Erythroblast (primary cell): ENCODE results near the gene SPOCK1.

Experiments
- GATA1 ChIP-seq: IDR thresholded peaks from 2 replicates; pipeline ENCODE4 v1.6.1; 2011; ENCODE audit warnings: low read depth, mild to moderate bottlenecking, control low read depth, low read length, moderate library complexity
- POLR2A ChIP-seq: IDR thresholded peaks from 2 replicates; pipeline ENCODE4 v1.6.1; 2011; ENCODE audit warnings: mild to moderate bottlenecking, low read length

- TF ChIP-seq POLR2A = no peak
- no peak for TF ChIP-seq GATA1
These were observed 128.7 kb downstream of the SPOCK1 start for GRCh38 chr5:137370096-137371071.
